DMS 273 (cell line): Measurements from ENCODE around the gene NKD2.
"Not testable (repeated sequence)": the region's sequence is repeated elsewhere in the genome, so short reads cannot be mapped to it uniquely, and the experiment has no call there.

Experiments
- DNase-seq: peaks from one replicate; lab custom pipeline; 2025; ENCODE audit not compliant: unreplicated experiment; lab: John Stamatoyannopoulos, UW

Gene NKD2

GRCh38 chr5:1068204-1068894 is 59.7 kb downstream of the NKD2 start:
- DNase-seq: no peak

- no peak for DNase-seq
Observed at GRCh38 chr5:1068895-1069719, 60.5 kb downstream of the NKD2 start.

GRCh38 chr5:1069720-1070088 is 61.1 kb downstream of the NKD2 start:
- DNase-seq: no peak

- no peak for DNase-seq
Observed at GRCh38 chr5:1073239-1074102, 64.9 kb downstream of the NKD2 start.

- DNase-seq: no peak
Observed at GRCh38 chr5:1074226-1074625, 65.6 kb downstream of the NKD2 start.

- DNase-seq: no peak
Observed at GRCh38 chr5:1074816-1075554, 66.4 kb downstream of the NKD2 start.

- no peak for DNase-seq
Observed at GRCh38 chr5:1075555-1075881, 66.9 kb downstream of the NKD2 start.

- no peak for DNase-seq
Observed at GRCh38 chr5:1075931-1076330, 67.3 kb downstream of the NKD2 start.

- no peak for DNase-seq
Observed at GRCh38 chr5:1076406-1076805, 67.8 kb downstream of the NKD2 start.

- no peak for DNase-seq
Observed at GRCh38 chr5:1077026-1077425, 68.4 kb downstream of the NKD2 start.

GRCh38 chr5:1077491-1078020 is 69.0 kb downstream of the NKD2 start:
- DNase-seq: no peak

- no peak for DNase-seq
Observed at GRCh38 chr5:1078206-1078605, 69.6 kb downstream of the NKD2 start.

- no peak for DNase-seq
Observed at GRCh38 chr5:1078851-1079250, 70.2 kb downstream of the NKD2 start.

GRCh38 chr5:1079486-1079885 is 70.9 kb downstream of the NKD2 start:
- no peak for DNase-seq

- DNase-seq: no peak
Observed at GRCh38 chr5:1079961-1080360, 71.4 kb downstream of the NKD2 start.

- no peak for DNase-seq
Observed at GRCh38 chr5:1080432-1080831, 71.8 kb downstream of the NKD2 start.

- DNase-seq: no peak
Observed at GRCh38 chr5:1081519-1081918, 72.9 kb downstream of the NKD2 start.

GRCh38 chr5:1083026-1083425 is 74.4 kb downstream of the NKD2 start:
- DNase-seq: not testable (repeated sequence)

- no peak for DNase-seq
Observed at GRCh38 chr5:1083823-1084605, 75.4 kb downstream of the NKD2 start.

GRCh38 chr5:1085391-1085790 is 76.8 kb downstream of the NKD2 start:
- DNase-seq: no peak
